HG02970 (cell line): Measurements from ENCODE around the gene C1QC.

Experiments
- ATAC-seq: cut with Tn5 transposase; IDR thresholded peaks from one replicate; pipeline ENCODE4 v1.9.1; 2021; ENCODE audit warnings: mild to moderate bottlenecking, moderate library complexity, moderate number of reproducible peaks; ENCODE audit not compliant: unreplicated experiment, low FRiP score

C1QC gene

DNA sequence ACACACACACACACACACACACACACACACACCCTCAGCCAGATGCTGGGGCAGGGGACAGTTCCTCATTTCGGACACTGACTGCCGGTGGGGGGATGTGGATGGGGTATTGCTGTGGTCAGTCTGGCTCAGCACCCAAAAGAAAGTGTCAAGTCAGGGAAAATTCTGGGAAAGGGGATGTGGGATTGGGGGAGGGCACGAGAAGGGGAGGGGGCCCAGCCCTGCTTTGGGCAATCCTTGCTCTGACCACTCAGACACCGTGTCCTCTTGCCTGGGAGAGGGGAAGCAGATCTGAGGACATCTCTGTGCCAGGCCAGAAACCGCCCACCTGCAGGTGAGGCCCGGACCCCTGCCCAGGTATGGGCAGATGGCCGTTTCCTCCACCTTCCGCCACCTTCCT, at the start of gene C1QC:
Gene C1QC, plus strand, starts transcription at position 253 of the 400 bp plus-strand sequence. CDS start 391 bp downstream, outside the sequence.
- no peak for ATAC-seq

DNA sequence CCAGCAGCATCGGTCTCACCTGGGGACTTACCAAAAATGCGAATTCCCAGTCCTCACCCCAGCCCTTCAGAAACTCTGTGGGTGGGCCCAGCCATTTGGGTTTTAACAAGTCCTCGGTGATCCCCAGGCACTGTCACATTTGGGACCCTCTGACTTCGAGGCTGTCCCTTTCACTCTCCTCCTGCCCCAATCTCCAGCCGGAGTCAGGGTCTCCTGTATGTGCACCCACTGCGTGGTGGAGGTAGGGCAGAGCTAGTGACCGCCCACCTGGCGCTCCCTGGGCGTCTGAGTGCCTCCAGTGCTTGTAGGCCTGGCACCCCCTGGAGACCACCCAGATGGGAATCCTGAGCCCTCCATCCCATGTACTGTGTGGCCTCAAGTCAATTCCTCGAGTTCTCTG, 49.0 kb upstream of the C1QC start:
- ATAC-seq, result no peak

DNA sequence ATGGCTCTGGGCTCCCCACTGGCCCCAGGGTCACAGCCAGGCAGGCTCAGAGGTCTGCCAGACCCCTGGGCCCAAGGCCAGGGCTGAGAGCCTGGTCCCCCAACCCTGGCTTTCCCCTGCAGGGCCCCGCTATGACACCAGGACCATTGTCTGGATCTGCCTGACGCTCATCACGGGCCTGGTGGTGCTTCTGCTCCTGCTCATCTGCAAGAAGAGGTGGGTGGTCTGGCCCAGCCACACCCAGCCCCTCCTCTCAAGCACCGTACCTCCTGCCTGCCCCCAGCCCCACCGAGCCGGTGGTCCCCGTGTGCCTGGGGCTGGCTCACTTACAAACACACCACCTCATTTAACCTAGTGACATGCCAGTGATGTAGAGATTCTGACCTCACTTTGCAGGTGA, 48.3 kb upstream of the C1QC start:
- no peak for ATAC-seq

DNA sequence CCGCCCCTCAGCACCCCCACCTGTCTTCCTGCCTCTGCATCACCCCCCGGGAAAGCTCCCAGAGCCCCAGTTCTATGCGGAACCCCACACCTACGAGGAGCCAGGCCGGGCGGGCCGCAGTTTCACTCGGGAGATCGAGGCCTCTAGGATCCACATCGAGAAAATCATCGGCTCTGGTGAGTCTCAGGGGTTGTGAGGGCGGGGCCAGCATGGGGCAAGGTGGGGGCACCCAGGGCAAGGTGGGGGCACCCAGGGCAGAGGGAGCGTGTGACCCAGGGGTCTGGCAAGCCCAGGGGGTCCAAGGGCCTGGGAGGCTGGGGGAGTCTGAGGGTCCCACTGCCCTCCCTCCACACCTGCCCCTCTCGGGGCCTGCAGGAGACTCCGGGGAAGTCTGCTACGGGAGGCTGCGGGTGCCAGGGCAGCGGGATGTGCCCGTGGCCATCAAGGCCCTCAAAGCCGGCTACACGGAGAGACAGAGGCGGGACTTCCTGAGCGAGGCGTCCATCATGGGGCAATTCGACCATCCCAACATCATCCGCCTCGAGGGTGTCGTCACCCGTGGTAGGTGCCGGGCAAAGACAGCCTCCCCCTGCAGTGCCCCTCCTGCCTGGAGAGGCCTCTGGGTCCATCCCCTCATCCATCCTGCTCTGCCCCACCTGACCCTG, 46.0 kb upstream of the C1QC start:
- no peak for ATAC-seq

DNA sequence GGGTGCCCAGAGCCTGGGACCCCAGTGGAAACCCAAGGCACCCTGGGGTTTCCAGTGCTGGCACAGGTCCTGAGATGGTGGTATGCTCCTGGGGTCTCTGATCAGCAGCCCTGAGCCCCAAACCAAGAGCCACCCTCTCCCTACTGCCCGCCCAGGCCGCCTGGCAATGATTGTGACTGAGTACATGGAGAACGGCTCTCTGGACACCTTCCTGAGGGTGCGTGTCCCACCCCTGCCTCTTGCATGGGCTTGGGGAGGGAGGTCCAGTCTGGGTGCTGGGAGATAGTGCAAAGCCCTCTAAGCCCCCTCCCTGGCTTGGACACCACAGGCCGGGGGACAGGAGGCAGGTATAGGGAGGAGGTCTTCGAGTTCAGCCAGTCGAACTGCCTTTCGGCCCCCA, 45.4 kb upstream of the C1QC start:
- ATAC-seq, result no peak

DNA sequence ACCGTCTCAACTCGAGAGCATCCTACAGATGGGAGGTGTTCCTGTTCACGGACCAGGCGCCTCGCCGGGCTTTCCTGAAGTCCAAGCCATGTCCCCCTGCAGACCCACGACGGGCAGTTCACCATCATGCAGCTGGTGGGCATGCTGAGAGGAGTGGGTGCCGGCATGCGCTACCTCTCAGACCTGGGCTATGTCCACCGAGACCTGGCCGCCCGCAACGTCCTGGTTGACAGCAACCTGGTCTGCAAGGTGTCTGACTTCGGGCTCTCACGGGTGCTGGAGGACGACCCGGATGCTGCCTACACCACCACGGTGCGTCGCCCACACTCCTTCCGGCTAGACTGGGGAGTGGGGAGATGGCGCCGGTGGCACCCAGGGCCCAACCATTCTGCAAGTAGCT, 44.7 kb upstream of the C1QC start:
- ATAC-seq, result no peak

DNA sequence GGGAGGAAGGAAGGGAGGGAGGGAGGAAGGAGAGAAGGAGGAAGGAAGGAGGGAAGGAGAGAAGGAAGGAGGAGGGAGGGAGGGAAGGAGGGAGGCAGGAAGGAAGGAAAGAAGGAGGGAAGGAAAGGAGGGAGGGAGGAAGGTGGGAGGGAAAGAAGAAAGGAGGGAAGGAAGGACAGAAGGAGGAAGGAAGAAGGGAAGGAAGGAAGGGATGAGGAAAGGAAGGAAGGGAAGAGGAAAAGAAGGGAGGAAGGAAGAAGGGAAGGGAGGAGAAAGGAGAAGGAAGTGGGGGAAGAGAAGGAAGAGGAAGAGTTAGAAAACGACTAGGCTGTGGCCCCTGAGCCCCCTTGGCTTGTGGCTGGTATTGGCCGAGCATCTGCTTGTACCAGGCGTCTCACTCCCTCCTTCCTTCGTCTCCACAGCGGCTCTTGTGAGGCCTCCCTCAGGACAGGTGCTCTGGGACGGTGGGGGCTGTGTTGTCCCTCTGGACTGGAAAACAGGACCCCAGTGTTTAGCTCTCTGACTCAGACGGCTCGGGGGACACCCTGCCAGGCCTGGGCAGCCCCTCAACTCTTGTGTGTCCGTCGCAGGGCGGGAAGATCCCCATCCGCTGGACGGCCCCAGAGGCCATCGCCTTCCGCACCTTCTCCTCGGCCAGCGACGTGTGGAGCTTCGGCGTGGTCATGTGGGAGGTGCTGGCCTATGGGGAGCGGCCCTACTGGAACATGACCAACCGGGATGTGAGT, 43.2 kb upstream of the C1QC start:
- no peak for ATAC-seq

DNA sequence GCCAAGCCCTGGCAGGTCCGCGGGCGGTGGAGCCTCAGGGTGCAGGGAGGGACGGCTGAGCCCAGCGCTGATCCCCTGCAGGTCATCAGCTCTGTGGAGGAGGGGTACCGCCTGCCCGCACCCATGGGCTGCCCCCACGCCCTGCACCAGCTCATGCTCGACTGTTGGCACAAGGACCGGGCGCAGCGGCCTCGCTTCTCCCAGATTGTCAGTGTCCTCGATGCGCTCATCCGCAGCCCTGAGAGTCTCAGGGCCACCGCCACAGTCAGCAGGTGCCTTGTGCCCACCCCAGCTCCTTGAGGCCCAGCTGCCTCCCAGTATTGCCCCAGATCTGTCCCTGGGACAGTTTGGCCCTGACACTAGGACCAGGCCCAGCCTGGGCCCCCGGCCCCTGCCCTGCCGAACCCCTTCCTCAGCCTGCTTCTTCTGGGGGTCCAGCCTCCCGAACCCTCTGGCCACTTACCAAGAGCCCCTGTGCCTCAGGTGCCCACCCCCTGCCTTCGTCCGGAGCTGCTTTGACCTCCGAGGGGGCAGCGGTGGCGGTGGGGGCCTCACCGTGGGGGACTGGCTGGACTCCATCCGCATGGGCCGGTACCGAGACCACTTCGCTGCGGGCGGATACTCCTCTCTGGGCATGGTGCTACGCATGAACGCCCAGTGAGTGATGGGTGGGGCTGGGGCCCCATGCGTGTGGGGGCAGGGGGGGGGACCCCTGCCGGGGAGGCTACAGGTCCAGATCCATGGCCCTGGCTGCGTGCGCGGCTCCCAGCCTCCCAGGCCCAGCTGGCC, 42.4 kb upstream of the C1QC start:
- no peak for ATAC-seq

DNA sequence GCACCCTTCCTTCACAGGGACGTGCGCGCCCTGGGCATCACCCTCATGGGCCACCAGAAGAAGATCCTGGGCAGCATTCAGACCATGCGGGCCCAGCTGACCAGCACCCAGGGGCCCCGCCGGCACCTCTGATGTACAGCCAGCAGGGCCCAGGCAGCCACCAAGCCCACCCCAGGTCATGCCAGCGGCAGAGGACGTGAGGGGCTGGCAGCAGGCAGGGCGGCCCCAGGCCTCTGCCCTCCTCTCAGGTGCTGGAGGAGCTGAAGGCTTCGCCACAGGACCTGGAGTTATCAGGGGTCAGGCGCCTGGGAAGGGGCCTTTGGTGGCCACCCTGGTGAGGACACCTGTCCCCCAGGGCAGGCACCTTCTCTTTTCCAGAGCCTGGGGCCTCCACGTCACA, 41.8 kb upstream of the C1QC start:
- ATAC-seq, result no peak

DNA sequence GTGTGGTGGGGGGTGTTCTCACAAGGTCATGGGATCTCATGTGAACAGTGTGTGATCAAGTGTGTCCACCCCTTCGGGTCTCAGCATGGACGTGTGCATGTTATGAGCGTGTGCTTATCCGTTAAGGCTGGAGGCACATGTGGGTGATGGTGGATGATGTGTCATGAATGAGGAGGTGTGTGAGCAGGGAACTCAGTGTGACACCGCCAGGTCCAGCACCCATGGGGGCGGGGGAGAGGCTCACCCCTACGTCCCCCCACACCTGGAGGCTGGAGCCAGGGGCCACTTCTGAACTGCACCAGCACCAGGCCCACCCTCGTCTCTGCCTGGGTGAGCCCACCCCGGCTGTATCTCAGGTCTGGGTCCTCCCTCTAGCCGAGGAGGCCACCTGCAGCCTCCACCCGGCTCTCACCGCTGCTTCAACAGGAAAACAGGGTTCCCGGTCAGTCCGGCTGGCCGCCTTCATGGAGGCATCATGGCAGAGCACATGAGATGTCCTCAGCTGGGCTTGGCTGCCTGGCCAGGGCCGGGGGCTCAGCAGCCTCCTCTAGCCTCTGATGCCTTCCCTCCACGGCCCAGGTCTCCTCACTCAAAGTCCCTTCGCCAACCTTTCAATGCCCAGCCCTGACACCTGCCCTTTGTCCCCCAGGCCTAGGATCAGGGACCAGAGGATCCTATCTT, 41.2 kb upstream of the C1QC start:
- no peak for ATAC-seq

DNA sequence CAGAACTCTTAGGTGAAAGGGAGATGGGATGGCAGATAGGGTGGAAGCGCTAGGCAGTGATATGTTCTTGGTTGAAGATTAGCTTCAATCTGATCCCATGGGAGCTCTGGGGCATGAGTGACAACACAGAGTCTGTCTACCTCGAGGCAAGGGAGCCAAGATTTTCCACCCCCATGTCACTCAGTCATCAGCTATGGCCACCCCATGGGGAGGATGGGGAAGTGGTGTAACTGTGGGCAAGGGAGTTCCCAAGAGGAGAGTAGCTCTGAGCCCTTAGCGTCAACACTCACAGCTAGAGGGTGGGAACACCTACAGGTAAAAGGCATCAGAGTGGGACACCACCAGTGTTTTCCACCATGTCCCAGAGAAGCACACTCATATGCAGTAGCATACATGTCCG, 37.3 kb upstream of the C1QC start:
- ATAC-seq, result no peak

DNA sequence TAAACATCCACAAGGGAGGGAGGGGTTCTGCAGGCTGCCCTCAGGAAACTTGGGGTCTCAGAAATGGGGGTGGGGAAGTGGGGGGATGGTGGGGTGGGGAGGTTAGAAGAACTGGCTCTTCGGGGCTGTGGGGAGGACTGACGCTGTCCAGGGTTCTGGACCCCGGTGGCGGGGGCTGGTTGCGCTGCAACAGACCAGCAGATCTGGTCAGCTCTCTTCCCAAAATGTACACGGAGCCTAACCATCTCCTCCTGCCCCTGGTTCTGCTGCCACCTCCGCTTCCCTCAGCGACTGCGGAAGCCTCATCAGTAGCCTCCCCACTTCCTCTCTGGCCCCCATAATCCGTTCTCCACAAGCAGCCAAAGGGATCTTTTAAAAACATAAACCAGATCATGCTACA, 36.3 kb upstream of the C1QC start:
- ATAC-seq, result no peak

DNA sequence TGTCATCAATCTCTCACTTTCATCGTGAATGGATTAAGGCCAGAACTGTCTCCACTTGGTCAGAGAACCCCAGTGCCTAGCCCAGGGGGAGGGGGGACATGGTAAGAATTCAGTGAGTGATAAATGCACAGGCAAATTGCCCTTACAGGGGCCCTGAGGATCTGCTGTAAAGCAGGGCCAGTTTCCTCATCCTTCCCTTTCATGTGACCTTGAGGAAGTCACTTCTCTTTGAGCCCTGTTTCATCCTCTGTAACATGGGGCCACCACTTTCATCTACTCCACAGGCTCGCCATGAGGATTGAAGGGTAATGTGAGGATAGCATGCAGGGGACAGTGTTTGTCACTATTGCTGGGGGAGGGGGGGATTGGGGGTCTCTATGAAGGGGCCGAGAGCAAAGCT, 35.1 kb upstream of the C1QC start:
- ATAC-seq, result no peak

DNA sequence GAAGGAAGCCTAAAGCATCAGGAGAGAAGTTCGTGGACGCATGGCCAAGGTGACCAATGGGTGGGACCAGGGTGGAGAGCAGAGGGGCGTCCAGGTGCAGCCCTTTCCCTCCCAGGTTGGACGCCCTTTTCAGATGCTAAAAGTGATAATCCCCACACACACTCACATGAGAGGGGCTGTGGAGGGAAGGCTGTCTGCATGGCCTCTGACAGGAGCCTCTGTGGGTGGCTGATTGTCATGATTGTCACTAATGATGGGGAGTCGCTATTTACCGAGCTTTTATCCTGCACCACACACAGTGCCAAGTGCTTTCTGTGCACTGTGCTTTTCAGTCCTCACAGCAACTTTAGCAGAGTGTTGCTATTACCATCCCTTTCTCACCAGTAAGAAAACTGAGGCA, 34.1 kb upstream of the C1QC start:
- no peak for ATAC-seq

DNA sequence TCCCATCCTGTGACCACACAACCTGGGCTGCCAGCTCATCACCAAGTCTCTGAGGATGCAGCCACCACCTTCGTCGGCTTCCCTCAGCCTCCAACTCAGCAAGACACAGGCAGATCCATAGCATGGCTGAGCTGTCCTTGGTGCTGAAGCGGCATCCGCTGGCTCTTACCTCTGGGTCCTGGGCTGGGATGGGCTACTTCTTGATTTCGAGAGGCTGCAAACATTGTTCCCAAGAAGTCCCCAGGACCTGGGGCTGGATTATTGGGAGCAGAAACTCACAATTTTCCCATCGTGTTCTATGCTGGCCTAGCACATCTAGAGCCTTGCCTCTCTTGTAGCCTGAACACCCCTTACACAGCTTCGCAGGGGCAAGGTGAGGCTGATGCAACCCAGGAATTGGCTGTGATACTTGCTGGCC, 31.9 kb upstream of the C1QC start:
- ATAC-seq, result no peak

DNA sequence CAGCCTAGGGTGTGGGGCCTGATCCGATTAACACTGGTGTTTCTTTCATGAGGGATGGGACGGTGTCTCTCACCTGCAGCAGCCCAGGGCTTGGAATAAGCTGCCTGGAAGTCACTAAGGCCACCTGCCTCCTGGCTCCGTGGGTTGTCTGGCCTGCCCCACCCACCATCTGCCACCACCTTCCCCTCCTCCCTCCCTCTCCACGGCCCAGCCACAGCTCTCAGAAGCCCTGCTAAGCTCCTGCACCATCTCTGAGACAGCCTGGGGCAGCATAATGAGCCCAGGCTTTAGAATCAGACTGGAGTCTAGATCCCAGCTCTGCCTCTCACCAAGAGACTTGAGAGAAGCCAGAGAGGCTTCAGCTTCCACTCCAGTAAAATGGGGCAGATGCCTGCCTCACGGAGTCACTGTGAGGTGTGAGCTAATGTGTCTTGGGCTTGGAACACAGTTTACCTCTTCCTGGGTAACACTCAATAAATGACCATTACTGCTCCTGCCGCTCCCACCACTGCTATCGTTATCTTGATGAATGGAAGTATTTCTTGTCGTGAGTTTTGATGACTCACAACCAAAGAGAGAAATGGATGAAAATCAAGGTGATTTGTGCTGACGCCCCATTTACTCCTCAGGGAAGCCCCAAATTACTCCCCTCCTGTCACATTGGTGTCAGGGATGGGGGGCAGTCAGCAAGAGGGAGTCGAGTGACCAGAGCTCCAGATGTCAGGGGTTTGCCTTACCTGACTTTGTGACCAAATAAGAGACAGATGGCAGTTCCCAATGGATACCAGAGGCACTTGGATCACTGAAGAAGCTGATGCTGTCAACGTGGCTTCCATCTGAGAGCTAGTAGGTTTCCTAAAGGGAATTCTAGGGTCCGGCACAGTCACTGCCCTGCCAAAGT, 30.5 kb upstream of the C1QC start:
- ATAC-seq, result no peak

DNA sequence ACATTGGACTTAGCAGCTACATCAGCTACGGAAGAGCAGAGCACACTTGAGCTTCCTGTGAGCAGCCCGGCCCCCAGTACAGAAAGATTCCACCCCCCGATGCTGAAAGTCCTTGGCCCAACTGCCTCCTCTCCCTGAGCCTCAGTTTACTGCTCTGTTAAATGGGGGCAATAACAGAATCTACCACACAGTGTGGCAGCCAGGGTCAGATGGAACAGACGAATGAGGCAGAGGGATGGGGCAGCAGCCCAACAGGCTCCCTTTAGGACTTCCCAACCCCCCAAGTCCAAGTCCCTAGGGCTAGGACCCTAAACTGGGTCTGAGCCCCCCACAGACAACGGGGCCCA, 29.9 kb upstream of the C1QC start:
- no peak for ATAC-seq

DNA sequence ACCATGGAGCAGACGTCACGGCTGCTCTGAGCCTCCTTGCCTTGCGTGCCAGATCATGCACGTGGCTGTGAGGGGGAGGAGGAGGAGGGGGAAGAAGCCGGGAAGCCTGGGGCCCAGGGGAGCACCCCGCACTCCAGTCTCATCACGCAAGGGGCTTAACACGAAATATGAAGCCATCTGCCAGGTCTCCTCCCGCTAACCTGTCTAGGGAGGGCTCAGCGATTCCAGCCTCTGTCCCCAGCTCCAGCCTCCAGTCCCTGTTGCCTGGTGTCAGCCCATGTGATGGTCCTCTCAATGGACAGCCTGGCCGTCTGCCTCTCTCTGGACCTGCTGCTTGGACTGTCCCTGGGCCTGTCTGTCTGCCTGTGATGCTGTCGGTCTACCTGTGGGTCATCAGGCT, 29.5 kb upstream of the C1QC start:
- ATAC-seq, result no peak

DNA sequence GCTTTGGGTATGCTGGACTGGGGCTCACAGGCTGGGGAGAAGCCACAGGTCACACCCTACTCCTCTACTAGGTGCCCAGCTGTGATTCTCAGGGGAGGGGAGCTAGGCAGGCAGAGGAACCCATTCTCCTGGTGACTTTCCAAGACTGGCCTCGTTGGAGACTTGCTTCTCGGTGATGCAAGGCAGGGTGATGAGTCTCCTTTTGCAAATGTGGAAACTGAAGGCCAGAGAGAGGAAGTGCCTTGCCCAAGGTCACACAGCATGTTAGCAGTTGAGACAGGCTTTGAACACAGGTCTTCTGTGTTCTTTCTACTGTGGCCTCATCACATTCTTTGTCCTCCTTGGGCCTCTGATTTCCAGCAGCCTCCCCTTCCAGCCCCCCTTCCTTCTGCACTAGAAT, 27.5 kb upstream of the C1QC start:
- ATAC-seq, result no peak

DNA sequence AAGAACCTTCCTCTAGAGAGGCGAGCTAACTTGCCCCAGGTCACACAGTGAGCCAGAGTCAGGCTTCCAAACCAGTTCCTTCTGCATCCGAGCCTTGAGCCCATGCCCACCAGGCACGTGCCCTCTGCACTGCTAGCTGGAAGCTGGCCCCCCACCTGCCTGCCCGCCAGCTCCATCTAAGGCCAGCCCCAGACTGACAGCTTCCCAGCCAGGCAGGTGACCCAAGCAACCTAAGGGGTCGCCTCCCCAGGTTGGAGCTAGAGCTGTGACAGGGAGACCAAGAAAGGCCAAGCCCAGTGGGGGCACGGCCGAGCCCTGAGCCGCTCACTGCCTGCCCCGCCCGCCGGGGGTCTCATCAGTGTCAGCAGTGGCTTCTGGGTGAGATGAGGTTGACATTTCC, 26.9 kb upstream of the C1QC start:
- no peak for ATAC-seq
